ENCODE results near the gene WHRN.

WHRN gene

DNA sequence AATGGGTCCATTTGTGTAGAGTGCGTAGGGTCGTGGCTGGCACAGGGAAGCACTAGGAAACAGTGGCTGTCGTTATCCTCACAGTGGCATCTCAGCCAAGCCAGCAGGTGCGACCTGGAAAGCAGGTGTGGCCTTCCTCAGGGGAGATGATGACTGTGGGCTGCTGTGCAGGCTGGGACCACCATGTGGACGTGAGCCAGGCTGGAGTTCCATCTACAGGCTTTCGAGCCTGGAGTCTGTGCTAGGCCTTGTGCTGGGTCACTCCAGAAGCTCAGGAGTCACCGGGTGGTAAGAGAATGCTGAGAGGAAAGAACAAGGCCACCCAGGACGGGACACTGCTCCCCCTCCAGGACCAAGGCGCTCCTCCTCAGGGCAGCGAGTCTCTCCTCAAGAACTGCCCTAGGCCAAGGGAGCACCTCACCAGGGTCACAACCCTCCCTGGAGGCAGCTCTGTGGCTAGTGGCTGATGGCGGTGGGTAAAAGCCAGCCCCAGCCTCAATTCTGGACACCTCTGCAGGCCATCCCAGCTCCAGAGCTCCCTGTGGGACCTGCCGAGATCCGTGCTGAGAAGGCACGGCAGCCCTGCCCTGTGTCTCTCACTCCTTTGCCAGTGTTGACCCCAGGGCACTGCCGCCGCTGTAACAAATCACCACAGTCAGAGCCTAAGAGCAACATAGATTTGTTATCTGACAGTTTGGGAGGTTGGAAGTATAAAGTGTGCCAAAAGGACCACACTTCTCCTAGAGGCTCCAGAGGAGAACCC lies 36.0 kb downstream of the WHRN start:
- DNase-seq: no peak

DNA sequence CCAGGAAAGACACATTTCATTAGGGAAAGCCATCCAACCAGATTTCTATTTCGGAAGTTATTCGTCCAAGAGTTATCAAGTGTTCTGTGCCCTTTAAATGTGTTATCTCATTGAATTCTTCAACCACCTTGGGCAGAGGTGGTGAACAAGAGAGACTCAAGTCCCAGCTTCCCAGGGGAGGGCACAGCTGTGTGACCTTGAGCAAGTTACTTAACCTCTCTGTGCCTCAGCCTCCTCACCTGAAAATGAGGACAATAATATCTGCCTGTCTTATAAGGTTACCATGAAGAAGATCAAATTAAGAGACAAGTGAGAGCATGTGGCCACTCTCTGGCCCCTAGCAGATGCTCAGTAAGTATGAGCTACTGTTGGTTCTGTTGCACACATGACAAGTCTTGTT lies 37.4 kb downstream of the WHRN start:
- DNase-seq: no peak

- no peak for DNase-seq
These were observed 38.0 kb downstream of the WHRN start for GRCh38 chr9:114467226-114467750.

GRCh38 chr9:114465906-114466900 lies 39.1 kb downstream of the WHRN start:
- DNase-seq: no peak

DNA sequence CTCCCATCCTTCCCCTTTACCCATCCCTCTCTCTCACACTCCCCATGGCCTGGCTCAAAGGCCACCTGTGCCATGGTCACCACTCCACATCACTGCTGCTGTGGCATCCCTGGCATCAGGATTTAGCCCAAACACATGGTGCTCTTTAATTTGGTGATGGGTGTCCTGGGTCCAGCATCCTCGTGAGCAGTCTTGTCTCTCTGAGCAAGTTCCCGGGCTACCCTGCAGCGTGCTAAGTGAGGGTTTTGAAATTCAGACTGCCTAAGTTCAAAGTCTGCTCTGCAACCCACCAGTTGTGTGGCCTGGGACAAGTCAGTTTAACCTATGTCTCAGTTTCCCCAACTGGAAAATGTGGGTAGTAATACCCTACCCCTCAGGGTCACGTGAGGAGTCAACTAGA lies 39.9 kb downstream of the WHRN start:
- DNase-seq: no peak

GRCh38 chr9:114464281-114465051 lies 40.8 kb downstream of the WHRN start:
- no peak for DNase-seq

DNA sequence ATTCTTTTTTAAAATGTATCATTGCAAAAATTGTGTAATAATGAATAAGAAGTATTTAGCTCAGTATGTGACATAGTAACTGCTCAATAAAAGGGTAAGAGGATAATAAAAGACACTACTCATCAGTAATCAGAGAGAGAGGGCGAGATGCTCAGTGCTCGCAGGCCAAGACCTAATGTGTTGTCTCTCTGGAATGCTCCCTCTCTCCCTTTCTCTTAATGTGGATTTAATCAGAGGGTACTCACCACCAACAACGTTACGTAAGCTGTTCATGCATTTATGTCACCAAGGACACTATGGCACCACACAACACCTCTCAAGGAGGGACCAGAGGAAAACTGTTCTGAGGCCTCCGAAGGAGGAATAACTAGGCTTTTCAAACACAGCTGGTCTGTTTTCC lies 42.5 kb downstream of the WHRN start:
- DNase-seq: no peak

GRCh38 chr9:114461468-114461867 lies 43.8 kb downstream of the WHRN start:
- DNase-seq: no peak

- DNase-seq: no peak
These were observed 44.6 kb downstream of the WHRN start for GRCh38 chr9:114460513-114461199.

DNA sequence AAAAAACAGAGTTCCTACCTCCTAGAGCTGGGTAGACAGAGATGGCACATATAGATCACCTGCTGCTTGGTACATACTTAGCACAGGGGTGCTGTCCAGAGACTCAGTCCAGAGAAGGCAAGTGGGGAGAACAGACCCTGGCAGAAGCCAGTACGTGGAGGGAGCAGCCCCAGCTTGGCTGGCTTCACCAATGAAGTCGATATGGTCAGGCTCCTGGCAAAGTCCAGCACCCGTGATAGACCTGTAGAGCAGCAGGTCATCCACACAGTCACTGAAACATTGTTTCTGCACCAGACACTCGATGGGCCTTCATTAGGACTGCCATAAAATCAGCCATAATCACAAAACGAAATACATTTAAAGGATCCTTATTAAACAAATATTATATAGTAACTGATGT lies 45.8 kb downstream of the WHRN start:
- DNase-seq: no peak

DNA sequence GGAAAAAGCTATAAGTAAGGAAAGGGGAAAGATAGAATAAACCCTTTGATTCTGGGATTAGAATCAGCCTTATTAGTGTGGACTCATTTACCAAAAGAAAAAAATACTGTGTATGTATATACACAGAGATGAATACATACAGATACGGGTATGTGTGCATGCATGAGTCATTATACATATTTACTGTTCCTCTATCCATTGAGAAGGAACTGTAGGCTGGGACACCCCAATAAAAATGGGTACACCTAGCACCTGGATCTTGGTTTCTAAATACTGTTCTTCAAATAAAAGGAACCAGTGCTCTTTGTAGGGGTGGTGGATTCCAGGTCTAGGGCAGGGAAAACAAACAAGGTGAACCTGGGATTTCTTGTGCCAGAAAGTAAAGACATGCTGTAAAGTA lies 48.3 kb downstream of the WHRN start:
- no peak for DNase-seq

DNA sequence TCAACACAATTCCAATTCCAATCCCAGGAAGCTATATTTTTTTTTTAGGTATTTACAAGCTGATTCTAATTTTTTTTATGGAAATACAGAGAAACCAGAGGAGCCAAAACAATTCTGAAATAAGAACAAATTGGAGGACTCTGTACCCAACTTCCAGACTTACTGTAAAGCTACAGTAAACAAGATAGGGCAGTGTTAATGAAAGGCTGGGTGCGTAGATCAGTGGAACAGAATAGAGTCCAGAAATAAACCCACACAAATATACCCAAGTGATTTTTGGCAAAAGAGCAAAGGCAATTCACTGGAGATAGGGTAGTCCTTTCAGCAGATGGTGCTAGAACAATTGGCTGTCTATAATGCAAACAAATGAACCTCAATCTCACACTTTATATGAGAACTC lies 50.6 kb downstream of the WHRN start:
- no peak for DNase-seq

DNA sequence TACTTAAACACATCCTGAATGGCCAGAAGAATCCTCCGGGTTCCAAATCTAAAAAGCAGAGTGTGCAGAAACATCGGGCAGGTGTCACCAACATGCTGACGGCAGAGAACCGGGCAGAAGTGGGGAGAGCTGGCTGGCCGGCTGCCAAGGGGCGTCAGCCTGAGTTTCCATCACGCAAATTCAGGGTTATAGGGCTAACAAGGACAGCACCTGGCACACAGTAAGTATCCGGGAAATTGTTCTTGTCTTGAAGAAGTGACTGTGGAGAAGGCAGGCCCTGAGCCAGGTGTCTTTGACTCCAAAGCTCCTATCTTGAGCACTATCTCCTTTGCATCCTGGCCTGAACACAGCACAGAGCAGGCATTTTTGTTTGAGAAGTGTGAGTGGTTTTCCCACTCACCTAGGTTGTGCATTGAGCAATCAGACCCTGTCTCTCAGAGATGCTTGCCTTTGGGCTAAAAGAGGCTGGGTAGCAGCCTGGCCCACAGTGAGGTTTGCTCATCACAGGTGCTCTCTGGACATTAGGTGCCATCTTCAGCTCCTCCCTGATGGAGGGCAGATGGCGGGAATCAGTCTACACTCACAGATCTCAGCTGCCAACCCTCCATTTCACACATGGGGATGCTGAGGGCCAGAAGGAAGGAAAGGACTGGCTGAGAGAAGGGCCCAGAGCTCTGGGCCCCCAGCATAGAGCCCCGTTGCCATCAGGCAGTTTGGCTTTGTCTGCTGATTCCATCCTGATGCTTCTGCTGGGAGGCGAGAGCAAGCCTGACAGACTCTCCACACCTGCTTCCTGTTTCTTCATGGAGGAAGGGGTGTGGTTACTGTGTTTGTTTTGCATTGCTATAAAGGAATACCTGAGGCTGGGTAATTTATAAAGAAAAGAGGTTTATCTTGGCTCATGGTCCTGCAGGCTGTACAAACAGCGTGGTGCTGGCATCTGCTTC lies 52.8 kb downstream of the WHRN start:
- DNase-seq: no peak

GRCh38 chr9:114451707-114452031 lies 53.6 kb downstream of the WHRN start:
- no peak for DNase-seq

- no peak for DNase-seq
These were observed 54.2 kb downstream of the WHRN start for GRCh38 chr9:114450833-114451706.

DNA sequence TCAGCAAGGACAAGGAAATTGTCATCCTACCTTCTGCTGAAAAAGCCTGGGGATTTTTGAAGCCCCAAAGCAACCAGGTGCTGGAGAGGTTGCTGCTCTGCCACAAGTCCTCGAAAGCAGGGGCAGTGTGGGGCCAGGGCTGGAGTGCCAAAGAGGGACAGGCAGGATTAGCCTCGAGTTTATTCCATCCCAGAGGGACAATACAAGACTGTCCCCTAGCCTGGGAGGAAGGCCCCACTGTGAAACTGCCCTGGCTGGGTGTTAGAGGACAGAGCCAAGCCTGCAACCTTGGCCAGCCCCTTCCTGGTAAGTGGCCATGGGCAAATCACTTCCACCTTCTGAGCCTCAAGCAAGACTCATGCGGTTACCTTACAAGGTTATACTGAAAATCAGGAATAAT lies 55.1 kb downstream of the WHRN start:
- DNase-seq: no peak

DNA sequence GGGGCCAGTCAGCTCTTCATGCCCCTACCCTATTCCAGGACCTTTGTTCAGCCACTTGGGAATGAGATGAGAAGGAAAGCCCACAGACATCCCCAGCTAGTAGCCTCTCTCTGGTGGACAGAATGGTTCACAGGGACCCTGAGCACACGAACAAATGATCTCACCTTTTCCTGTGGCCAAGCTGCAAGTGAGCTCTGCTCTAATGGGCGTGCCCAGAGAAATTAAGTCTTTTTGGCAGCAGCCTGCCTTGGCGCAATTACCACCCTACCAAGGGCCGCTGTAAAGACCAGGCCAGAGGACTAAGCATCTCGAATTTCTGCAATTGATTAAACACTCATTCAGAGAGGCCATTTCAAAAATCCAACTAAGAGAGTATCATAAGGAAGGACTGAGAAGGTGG lies 56.0 kb downstream of the WHRN start:
- DNase-seq: no peak

GRCh38 chr9:114448706-114449105 lies 56.6 kb downstream of the WHRN start:
- DNase-seq: no peak

DNA sequence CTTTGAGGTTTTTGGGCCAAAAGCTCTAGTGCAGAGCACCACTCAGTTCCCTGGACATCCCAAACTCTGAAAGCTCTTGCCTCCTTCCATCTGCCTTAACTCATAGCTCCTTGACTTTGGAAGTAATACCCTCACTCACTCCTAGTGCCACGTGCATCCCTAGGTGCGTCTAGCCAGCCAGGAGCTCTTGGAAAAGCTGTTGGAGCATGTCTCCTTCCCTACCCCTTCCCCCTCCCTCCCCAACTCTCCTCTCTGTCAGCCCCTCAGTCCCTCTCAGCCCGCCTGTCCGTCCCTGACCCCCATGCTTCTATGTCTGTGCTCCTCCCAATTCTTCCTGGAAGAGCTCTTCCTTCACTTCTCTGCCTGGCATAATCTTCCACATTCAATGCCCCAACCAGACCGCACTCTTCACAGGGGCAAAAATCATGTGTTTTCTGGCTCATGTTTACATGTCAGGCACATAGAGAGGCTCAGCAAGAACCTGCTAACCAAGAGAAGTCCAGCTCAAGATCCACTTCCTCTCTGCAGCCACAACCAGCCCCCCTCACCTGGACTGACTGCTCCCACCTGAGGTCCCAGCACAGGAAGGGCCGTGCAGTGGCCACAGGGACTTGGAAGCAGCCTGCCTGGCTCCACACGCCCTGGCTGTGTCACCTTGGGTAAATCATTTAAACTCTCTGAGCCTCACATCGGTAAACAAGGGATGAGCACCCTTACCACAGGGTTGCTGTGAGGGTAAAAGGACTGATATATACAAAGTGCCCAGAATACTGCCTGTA lies 58.4 kb downstream of the WHRN start:
- no peak for DNase-seq

DNA sequence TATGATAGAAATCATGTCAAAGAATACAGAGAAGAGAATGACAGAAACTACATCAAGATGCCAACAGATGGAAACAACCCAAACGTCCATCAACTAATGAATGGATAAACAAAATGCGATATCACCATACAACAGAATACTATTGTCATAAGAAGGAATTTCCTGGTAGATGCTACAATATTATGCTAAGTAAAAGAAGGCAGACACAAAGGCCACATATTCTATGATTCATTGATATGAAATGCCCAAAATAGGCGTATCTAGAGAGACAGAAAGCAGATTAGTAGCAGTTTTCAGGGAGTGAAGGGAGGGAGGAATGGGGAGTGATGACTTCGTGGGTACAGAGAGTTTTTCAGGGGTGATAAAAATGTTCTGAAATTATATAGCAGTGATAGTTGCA lies 59.2 kb downstream of the WHRN start:
- DNase-seq: no peak

Data from hematopoietic multipotent progenitor cell treated with erythropoietin and hydrocortisone succinate and interleukin-3 and kit ligand, for 8 days (in vitro differentiated cells).